Ovary (tissue), 9 donors: ENCODE data around the gene FUCA1. TPM values are rescaled to one million over a fixed set of nuclear protein-coding genes. Genes with fewer than 3 reads are reported as not detected.

Experiments used
- DNase-seq, 5 donors: peaks; one replicate each; pipeline ENCODE4 v3.0.0-alpha.2; 2019 to 2020
- H3K27ac ChIP-seq, 2 donors: fragments of 200-600 bp; one replicate each; pipeline versions ENCODE4 v1.5.1 to v1.8.0; 2019 to 2022
- H3K27me3 ChIP-seq: fragments of 200-600 bp; one replicate; pipeline ENCODE4 v1.8.0; 2022
- H3K36me3 ChIP-seq: fragments of 200-600 bp; sonication (generic); one replicate; pipeline ENCODE4 v1.5.1; 2019
- H3K4me1 ChIP-seq: one replicate; pipeline ENCODE4 v1.8.1; 2013; ENCODE audit warnings: mild to moderate bottlenecking, moderate library complexity; ENCODE audit not compliant: insufficient read depth
- H3K4me3 ChIP-seq: fragments of 200-600 bp; sonication (generic); one replicate; pipeline ENCODE4 v1.5.1; 2017
- H3K9me3 ChIP-seq, 2 donors: fragments of 200-600 bp in 1 of 2; sonication (generic) in 1 of 2; one replicate each; pipeline versions ENCODE4 v1.5.1 to v1.8.1; 2013 to 2019; ENCODE audit warnings: mild to moderate bottlenecking in 1 of 2, moderate library complexity in 1 of 2
- EP300 ChIP-seq: sonication (generic); formaldehyde crosslinking; IDR thresholded peaks from one replicate; pipeline ENCODE4 v1.6.1; 2017; ENCODE audit warnings: antibody characterized with exemption
- POLR2A ChIP-seq: fragments of 450-650 bp; IDR thresholded peaks from one replicate; pipeline ENCODE4 v1.6.1; 2017; ENCODE audit warnings: antibody characterized with exemption, mild to moderate bottlenecking, moderate library complexity
- WGBS, 3 donors: extraction: QIAGEN DNeasy Blood & Tissue Kit in 1 of 3; methylation state at CpG; one replicate each; pipeline versions ENCODE4 v1.1.5 to v1.1.7; 2013 to 2017; 5-methylcytosine and 5-hydroxymethylcytosine counted together
- intact Hi-C, 4 donors: fragments of 100-400 bp; cut with DNase I; formaldehyde crosslinking; loops; one replicate each; pipeline versions ENCODE4 v1.11.0 to v1.15.1; 2022 to 2023
- polyA plus RNA-seq, 2 donors: library from polyadenylated mRNA; stranded (reverse); fragments of 200-250 nt in 1 of 2; fragments of 350-450 nt in 1 of 2; fragmentation: Illumina TruSeq in 1 of 2; extraction: RNeasy Lipid Tissue Mini Kit (QIAGEN cat#74804) in 1 of 2; gene quantifications; one replicate each; pipeline ENCODE4 v1.2.3, GENCODE V29; 2013 to 2014
- total RNA-seq, 7 donors: library from RNA; depleted of rRNA in 2 of 7; stranded (reverse); fragments of >200 nt in 2 of 7; fragmentation: NEBNext Ultra II Directional in 3 of 7; extraction: Animal tissue kit (Norgen Biotek cat#: 25700) in 3 of 7; gene quantifications; one replicate each; pipeline versions ENCODE4 v1.1.0 to v1.2.4, GENCODE V29; 2016 to 2023
- TF ChIP-seq, protein P1 (sequence below), 3 donors: fragments of 450-650 bp in 2 of 3; fragments of 200-600 bp in 1 of 3; IDR thresholded peaks; one replicate each; pipeline versions ENCODE4 v1.5.1 to v1.8.0; 2016 to 2022; ENCODE audit warnings: antibody characterized with exemption in 3 of 3, mild to moderate bottlenecking in 1 of 3
- donor health status: DM: no; HTN: no; CAD: no; lungs with moderate emphysema.
- donor health status: DM: no; HTN: no; CAD: no.
- donor health status: Bipolar disorder and iron deficiency.
- donor health status: DM: yes; HTN: yes; CAD: no.
- donor health status: DM: no; HTN: no; CAD: no.
- donor health status: DM: yes; HTN: yes; CAD: no.

FUCA1 gene
- total and polyA plus RNA-seq, 9 donors = 21.7 to 112 (median 25.6) TPM

DNA sequence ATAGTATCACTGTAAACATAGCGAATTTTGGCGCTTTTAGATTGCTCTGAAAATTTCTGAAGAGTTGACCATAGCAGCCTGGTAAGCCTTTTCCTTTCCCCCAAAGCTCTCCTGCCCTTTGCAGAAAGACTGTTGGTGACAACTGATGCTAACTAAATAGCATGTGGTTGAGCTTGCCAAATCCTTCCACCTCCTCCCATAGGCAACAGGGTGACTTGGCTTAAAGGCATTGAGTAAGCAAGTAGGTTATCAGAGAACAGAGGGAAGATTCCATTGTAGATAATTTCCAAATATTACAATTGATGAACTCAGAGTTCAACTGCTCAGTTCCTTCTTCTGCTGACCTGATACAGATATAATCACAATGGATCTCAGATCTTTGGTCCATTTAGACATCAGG, 22.9 kb downstream of the FUCA1 start:
- no peak overlapping the region for H3K4me3 ChIP-seq
- no peaks in the 10 kb centered on the region for H3K4me1 ChIP-seq
- peaks cover 0 to 3% of the 10 kb centered on the region in 2 donors for H3K9me3 ChIP-seq
- WGBS, 3 donors = 96 to 98% (median 97%) methylated on average over 2 of the region's 2 CpGs
- no peak overlapping the region for H3K27ac ChIP-seq
- intact Hi-C loops = no loop called here
- no peaks in the 10 kb centered on the region for H3K36me3 ChIP-seq
- DNase-seq = no peak
- H3K27me3 ChIP-seq = no peaks in the 10 kb centered on the region
- TF ChIP-seq, protein P1, sequence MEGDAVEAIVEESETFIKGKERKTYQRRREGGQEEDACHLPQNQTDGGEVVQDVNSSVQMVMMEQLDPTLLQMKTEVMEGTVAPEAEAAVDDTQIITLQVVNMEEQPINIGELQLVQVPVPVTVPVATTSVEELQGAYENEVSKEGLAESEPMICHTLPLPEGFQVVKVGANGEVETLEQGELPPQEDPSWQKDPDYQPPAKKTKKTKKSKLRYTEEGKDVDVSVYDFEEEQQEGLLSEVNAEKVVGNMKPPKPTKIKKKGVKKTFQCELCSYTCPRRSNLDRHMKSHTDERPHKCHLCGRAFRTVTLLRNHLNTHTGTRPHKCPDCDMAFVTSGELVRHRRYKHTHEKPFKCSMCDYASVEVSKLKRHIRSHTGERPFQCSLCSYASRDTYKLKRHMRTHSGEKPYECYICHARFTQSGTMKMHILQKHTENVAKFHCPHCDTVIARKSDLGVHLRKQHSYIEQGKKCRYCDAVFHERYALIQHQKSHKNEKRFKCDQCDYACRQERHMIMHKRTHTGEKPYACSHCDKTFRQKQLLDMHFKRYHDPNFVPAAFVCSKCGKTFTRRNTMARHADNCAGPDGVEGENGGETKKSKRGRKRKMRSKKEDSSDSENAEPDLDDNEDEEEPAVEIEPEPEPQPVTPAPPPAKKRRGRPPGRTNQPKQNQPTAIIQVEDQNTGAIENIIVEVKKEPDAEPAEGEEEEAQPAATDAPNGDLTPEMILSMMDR (IDR thresholded peaks at IDR 0.05) = no peak
- TF ChIP-seq POLR2A (no peak), EP300 (no peak)

DNA sequence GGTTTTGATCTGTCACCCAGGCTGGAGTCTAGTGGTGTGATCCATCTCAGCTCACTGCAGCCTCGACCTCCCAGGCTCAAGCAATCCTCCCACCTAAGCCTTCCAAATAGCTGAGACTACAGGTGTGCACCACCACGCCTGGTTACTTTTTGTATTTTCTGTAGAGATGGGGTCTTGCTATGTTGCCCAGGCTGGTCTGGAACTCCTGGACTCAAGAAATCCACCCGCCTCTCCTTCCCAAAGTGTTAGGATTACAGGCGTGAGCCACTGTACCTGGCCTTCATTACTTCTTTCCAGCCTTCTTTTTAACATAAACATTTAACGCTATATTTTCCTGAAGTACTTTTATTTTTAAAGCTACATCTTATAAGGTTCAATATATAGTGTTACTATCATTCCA, 24.4 kb downstream of the FUCA1 start:
- intact Hi-C loops = no loop called here

DNA sequence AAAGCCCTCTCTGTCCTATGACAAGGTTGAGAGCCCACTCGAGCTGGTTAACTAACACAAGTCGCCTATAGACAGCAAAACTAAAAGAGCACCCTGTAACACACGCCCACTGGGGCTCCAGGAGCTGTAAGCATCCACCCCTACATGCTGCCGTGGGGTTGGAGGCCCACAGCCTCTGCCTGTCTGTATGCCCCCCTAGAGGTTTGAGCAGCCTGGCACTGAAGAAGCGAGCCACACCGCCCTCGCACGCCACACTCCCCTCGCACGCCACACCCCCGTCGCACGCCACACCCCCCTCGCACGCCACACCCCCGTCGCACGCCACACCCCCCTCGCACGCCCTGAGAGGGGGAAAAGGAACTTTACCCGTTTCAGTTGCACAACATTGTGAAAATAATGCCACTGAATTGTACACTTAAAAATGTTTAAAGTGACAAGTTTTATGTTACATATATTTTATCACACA, 29.7 kb downstream of the FUCA1 start:
- WGBS, 3 donors = 0 to 1% (median 0%) methylated on average over 14 to 21 of the region's 21 CpGs
- Histone ChIP-seq H3K27me3 (no peaks in the 10 kb centered on the region), H3K9me3 (no peaks in the 10 kb centered on the region), H3K36me3 (no peaks in the 10 kb centered on the region), H3K4me1 (peaks cover 2% of the 10 kb centered on the region), H3K4me3 (peak overlapping the region; percentile 33), H3K27ac (no peak overlapping the region)
- TF ChIP-seq, protein P1 (IDR thresholded peaks at IDR 0.05) = no peak
- no peak for TF ChIP-seq POLR2A
- no peak for TF ChIP-seq EP300
- intact Hi-C loops = no loop called here
- DNase-seq = peak; percentile 47 to 68 (median 66)

More for the DNA sequence above, 24.4 kb downstream of the FUCA1 start:
- no peaks in the 10 kb centered on the region for H3K27me3 ChIP-seq
- H3K36me3 ChIP-seq = no peaks in the 10 kb centered on the region
- H3K27ac ChIP-seq = no peak overlapping the region
- DNase-seq = no peak
- 86 to 93% (median 88%) methylated on average over 5 of the region's 5 CpGs for WGBS, 3 donors
- H3K9me3 ChIP-seq = peaks cover 0 to 3% of the 10 kb centered on the region in 2 donors
- H3K4me1 ChIP-seq = no peaks in the 10 kb centered on the region
- TF ChIP-seq, protein P1 (IDR thresholded peaks at IDR 0.05) = no peak
- no peak for TF ChIP-seq POLR2A
- no peak for TF ChIP-seq EP300
- H3K4me3 ChIP-seq = no peak overlapping the region

DNA sequence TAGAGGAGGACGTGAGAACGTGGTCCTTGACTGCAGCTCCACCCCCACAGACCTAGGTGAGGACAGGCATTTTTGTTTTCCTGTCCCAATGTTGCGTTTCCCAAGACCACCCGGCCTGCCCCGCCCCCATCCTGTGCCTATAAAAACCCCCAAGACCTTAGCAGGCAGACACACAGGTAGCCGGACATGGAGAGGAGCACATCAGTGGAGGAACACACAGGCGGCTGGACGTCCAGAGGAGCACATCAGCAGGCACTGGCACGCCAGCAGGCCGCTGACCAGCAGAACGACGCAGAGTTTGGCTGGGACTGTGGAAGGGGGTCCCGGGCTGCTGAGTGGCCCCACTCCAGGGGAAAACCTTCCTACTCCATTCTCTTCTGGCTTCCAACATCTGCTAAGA, 30.2 kb downstream of the FUCA1 start:
- no peak for DNase-seq
- no peaks in the 10 kb centered on the region for H3K9me3 ChIP-seq
- peaks cover 2% of the 10 kb centered on the region for H3K4me1 ChIP-seq
- intact Hi-C loops = no loop called here
- no peaks in the 10 kb centered on the region for H3K27me3 ChIP-seq
- H3K27ac ChIP-seq = no peak overlapping the region
- H3K4me3 ChIP-seq = no peak overlapping the region
- 8 to 12% (median 10%) methylated on average over 13 of the region's 13 CpGs for WGBS, 3 donors
- H3K36me3 ChIP-seq = no peaks in the 10 kb centered on the region
- TF ChIP-seq EP300 (no peak), POLR2A (no peak)
- TF ChIP-seq, protein P1 (IDR thresholded peaks at IDR 0.05) = no peak
